Measurements from ENCODE around the gene CALML5. TPM values are rescaled to one million over a fixed set of nuclear protein-coding genes. Genes with fewer than 3 reads are reported as not detected.

CALML5 gene
- total RNA-seq, 1 experiment from 2014 or later: not detected

- Histone ChIP-seq H3K4me1 (ENCODE audit: insufficient read depth, low read length, poor library complexity, severe bottlenecking) (no peaks in the 10 kb centered on the region), H3K36me3 (ENCODE audit: insufficient read depth, low read length, poor library complexity, severe bottlenecking) (no peaks in the 10 kb centered on the region), H3K9me3 (ENCODE audit: low read depth, low read length, poor library complexity, severe bottlenecking) (no peaks in the 10 kb centered on the region), H3K4me3 (ENCODE audit: low read depth, low read length, poor library complexity, severe bottlenecking) (no peak overlapping the region), H3K27ac (ENCODE audit: low read depth, low read length, poor library complexity, severe bottlenecking) (no peak overlapping the region), H3K27me3 (replicated peaks; ENCODE audit: insufficient read depth, low read depth, low read length, poor library complexity) (peaks cover 21% of the 10 kb centered on the region)
- no peak for DNase-seq (ENCODE audit: low spot score)
- TF ChIP-seq, protein P1, sequence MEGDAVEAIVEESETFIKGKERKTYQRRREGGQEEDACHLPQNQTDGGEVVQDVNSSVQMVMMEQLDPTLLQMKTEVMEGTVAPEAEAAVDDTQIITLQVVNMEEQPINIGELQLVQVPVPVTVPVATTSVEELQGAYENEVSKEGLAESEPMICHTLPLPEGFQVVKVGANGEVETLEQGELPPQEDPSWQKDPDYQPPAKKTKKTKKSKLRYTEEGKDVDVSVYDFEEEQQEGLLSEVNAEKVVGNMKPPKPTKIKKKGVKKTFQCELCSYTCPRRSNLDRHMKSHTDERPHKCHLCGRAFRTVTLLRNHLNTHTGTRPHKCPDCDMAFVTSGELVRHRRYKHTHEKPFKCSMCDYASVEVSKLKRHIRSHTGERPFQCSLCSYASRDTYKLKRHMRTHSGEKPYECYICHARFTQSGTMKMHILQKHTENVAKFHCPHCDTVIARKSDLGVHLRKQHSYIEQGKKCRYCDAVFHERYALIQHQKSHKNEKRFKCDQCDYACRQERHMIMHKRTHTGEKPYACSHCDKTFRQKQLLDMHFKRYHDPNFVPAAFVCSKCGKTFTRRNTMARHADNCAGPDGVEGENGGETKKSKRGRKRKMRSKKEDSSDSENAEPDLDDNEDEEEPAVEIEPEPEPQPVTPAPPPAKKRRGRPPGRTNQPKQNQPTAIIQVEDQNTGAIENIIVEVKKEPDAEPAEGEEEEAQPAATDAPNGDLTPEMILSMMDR (conservative IDR thresholded peaks at IDR 0.05; ENCODE audit: low read depth, low read length): no peak
- no peak for TF ChIP-seq EZH2 (IDR thresholded peaks at IDR 0.05; ENCODE audit: borderline replicate concordance, low read depth, low read length, poor library complexity, severe bottlenecking)
- BruUV-seq (replicated peaks): no TSS peak
- POLR2A ChIA-PET (ENCODE audit: low non-redundant PET): no interaction called here
- CTCF ChIA-PET: no interaction called here
- intact Hi-C loops (cut with micrococcal nuclease; ENCODE audit: unreplicated experiment): no loop called here
Measured at GRCh38 chr10:5500162-5500670, 846 bp upstream of the CALML5 start.

DNA sequence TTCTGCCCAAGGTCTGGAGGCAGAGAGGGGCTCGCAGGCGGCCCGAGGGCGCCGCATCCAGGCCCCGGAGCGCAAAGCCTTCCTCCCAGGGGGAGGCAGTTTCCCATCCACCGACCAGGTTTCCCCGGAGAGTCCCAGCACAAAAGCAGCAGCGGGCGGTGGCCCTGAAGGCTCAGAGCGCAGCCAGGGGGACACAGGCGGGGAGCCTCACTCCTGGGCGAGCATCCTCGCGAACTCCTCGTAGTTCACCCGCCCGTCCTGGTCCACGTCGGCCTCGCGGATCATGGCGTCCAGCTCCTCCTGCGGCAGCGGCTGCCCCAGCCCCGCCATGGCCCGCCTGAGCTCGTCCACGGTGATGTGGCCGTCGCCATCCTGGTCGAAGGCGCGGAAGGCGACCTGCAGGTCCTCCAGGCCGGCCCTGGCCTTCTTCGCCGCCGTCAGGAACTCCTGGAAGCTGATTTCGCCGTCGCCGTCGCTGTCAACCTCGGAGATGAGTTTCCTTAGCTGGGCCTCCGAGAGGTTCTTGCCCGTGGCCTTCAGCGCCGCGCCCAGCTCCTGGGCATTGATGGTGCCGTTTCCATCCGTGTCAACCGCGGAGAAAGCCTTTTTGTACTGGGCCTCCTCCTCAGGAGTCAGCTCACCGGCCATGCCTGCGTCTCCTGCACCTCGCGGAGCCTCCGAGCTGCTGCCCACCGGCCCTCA, 428 bp downstream of the CALML5 start:
- Histone ChIP-seq H3K9me3 (ENCODE audit: low read depth, low read length, poor library complexity, severe bottlenecking) (no peaks in the 10 kb centered on the region), H3K4me3 (ENCODE audit: low read depth, low read length, poor library complexity, severe bottlenecking) (no peak overlapping the region), H3K27ac (ENCODE audit: low read depth, low read length, poor library complexity, severe bottlenecking) (no peak overlapping the region), H3K4me1 (ENCODE audit: insufficient read depth, low read length, poor library complexity, severe bottlenecking) (no peaks in the 10 kb centered on the region), H3K36me3 (ENCODE audit: insufficient read depth, low read length, poor library complexity, severe bottlenecking) (no peaks in the 10 kb centered on the region), H3K27me3 (replicated peaks; ENCODE audit: insufficient read depth, low read depth, low read length, poor library complexity) (peaks cover 21% of the 10 kb centered on the region)
- intact Hi-C loops (cut with micrococcal nuclease; ENCODE audit: unreplicated experiment): no loop called here
- ChIA-PET CTCF (no interaction called here), POLR2A (ENCODE audit: low non-redundant PET) (no interaction called here)
- BruUV-seq (replicated peaks): no TSS peak
- DNase-seq (ENCODE audit: low spot score): no peak
- no peak for TF ChIP-seq EZH2 (IDR thresholded peaks at IDR 0.05; ENCODE audit: borderline replicate concordance, low read depth, low read length, poor library complexity, severe bottlenecking)
- TF ChIP-seq, protein P1 (conservative IDR thresholded peaks at IDR 0.05; ENCODE audit: low read depth, low read length): no peak

DNA sequence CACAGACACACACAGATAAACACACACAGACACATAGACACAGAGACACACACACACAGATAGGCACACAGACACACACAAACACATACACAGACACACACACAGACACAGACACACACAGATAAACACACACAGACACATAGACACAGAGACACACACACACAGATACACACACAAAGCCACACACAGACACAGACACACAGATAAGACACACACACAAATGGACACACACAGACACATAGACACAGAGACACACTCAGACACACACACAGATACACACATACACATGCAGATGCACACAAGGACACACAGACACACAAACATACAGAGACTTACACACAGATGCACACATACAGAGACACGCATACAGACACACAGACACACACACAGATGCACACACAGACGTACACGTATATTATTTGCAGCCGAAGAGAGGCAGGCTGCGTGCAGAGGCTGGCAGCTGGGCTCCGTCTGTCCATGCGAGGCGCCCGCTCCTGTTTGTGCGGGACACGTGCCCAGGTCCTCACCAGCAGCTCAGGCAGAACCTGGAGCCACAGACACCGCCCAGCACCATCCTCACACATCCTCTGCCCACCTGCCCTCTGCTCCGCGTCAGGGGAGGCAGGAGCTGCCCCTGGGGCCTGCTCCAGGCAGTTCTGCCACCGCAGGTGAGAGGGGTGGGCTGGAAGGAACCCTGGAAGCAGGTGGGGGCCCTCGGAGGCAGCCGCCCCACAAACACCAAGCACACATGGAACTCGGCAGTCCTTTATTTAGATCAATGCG, 1.2 kb downstream of the CALML5 start:
- Histone ChIP-seq H3K27me3 (replicated peaks; ENCODE audit: insufficient read depth, low read depth, low read length, poor library complexity) (peaks cover 21% of the 10 kb centered on the region), H3K4me3 (ENCODE audit: low read depth, low read length, poor library complexity, severe bottlenecking) (no peak overlapping the region), H3K27ac (ENCODE audit: low read depth, low read length, poor library complexity, severe bottlenecking) (no peak overlapping the region), H3K9me3 (ENCODE audit: low read depth, low read length, poor library complexity, severe bottlenecking) (no peaks in the 10 kb centered on the region), H3K36me3 (ENCODE audit: insufficient read depth, low read length, poor library complexity, severe bottlenecking) (no peaks in the 10 kb centered on the region), H3K4me1 (ENCODE audit: insufficient read depth, low read length, poor library complexity, severe bottlenecking) (no peaks in the 10 kb centered on the region)
- TF ChIP-seq, protein P1 (conservative IDR thresholded peaks at IDR 0.05; ENCODE audit: low read depth, low read length): no peak
- no peak for TF ChIP-seq EZH2 (IDR thresholded peaks at IDR 0.05; ENCODE audit: borderline replicate concordance, low read depth, low read length, poor library complexity, severe bottlenecking)
- ChIA-PET POLR2A (ENCODE audit: low non-redundant PET) (no interaction called here), CTCF (no interaction called here)
- DNase-seq (ENCODE audit: low spot score): no peak
- intact Hi-C loops (cut with micrococcal nuclease; ENCODE audit: unreplicated experiment): no loop called here
- no TSS peak for BruUV-seq (replicated peaks)

All from A673 (cell line).